ENCODE results near the gene RAET1E.
A peak's percentile ranks its signal among the peaks of the same experiment; 100 is the strongest.
"Not testable (repeated sequence)": the region's sequence is repeated elsewhere in the genome, so short reads cannot be mapped to it uniquely, and the experiment has no call there.

Gene RAET1E

DNA sequence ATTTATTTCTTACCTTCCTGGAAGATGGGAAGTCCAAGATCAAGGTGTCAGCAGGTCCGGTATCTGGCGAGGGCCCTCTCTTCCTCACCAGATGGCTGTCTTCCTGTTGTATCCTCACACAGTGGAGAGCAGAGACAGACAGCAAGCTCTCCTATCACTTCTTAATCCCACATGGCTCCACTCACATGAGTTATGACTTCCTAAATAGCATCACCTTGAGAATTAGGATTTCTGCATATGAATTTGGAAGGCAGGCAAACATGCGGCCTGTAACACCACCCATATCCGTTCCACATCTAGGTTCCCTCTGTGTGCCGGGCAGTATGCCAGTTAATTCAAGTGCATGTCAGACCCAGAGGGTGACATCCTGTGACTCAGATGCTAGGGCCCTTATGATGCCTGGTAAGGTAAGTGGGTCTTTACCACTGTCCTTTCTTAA, 2.1 kb downstream of the RAET1E start:
- H3K4me3 ChIP-seq (ENCODE audit: control insufficient read depth, low read depth, low read length), result no peak overlapping the region
- DNase-seq (ENCODE audit: low read depth), result peak; percentile 80
- TF ChIP-seq, protein P1, sequence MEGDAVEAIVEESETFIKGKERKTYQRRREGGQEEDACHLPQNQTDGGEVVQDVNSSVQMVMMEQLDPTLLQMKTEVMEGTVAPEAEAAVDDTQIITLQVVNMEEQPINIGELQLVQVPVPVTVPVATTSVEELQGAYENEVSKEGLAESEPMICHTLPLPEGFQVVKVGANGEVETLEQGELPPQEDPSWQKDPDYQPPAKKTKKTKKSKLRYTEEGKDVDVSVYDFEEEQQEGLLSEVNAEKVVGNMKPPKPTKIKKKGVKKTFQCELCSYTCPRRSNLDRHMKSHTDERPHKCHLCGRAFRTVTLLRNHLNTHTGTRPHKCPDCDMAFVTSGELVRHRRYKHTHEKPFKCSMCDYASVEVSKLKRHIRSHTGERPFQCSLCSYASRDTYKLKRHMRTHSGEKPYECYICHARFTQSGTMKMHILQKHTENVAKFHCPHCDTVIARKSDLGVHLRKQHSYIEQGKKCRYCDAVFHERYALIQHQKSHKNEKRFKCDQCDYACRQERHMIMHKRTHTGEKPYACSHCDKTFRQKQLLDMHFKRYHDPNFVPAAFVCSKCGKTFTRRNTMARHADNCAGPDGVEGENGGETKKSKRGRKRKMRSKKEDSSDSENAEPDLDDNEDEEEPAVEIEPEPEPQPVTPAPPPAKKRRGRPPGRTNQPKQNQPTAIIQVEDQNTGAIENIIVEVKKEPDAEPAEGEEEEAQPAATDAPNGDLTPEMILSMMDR (conservative IDR thresholded peaks at IDR 0.05; ENCODE audit: control insufficient read depth, insufficient read depth, low read depth, low read length), result no peak

DNA sequence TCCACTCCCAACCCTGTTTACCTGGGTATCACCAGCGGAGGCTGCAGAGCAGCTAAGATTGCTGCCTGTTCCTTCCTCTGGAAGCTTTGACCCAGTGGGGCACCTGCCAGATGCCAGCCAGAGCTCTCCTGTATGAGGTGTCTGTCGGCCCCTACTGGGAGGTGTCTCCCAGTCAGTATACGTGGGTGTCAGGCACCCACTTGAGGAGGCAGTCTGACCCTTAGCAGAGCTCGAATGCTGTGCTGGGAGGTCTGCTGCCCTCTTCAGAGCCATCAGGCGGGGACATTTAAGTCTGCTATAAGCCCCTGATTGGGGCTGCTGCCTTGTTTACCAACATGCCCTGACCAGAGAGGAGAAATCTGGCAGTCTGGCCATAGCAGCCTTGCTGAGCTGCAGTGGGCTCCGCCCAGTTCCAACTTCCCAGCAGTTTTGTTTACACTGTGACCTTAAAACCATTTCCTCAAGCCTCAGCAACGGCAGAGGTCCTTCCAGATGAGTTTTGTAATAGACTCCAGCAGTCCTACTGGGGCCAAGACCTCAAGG, 2.8 kb downstream of the RAET1E start:
- TF ChIP-seq, protein P1 (conservative IDR thresholded peaks at IDR 0.05; ENCODE audit: control insufficient read depth, insufficient read depth, low read depth, low read length), result no peak
- H3K4me3 ChIP-seq (ENCODE audit: control insufficient read depth, low read depth, low read length), result no peak overlapping the region
- peak; percentile 89 for DNase-seq (ENCODE audit: low read depth)

DNA sequence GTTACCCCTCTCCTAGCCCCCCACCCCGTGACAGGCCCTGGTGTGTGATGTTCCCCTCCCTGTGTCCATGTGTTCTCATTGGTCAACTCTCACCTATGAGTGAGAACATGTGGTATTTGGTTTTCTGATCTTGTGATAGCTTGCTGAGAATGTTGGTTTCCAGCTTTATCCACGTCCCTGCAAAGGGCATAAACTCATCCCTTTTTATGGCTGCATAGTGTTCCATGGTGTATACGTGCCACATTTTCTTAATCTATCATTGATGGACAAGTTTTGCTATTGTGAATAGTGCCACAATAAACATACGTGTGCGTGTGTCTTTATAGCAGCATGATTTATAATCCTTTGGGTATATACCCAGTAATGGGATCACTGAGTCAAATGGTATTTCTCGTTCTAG, 6.0 kb downstream of the RAET1E start:
- DNase-seq (ENCODE audit: low read depth); H3K4me3 ChIP-seq (ENCODE audit: control insufficient read depth, low read depth, low read length): not testable (repeated sequence)

DNA sequence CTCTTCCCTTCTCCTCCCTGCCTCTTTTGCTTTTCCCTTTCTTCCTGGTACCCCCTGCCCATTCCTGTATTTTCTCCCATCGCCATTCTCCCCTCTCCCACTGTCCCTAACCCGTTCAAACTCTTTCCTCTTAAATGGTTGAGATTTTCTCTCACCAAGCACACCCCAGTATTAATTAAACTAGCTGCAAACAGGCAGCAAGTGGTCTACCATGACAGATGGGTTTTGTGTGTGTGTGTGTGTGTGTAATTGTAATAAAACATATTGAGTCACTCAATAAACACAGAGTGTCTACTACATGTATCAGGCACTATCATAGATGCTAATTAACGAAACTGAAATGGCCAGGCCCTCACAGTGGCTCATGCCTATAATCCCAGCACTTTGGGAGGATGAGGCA, 6.7 kb downstream of the RAET1E start:
- no peak for DNase-seq (ENCODE audit: low read depth)
- TF ChIP-seq, protein P1 (conservative IDR thresholded peaks at IDR 0.05; ENCODE audit: control insufficient read depth, insufficient read depth, low read depth, low read length), result no peak
- H3K4me3 ChIP-seq (ENCODE audit: control insufficient read depth, low read depth, low read length), result no peak overlapping the region

DNA sequence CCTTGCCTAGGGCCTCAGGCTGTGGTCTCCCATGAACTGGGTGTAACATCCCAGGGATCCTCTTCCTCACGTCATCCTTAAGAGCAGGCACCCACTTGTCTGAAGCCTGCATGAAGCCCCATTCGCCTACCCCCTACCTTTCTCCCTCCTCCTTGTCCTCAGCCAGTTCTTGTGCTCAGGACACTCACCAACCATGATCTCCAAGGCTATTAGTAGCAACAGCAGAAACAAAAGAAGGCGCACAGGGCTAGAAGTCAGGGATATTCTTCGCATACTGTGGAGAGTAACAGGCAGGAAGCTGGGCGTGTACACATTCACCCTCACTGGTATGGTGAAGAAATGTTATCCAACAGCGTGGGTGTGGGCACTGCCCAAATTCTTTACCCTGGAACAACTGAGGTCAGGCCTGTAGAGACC, 7.3 kb downstream of the RAET1E start:
- H3K4me3 ChIP-seq (ENCODE audit: control insufficient read depth, low read depth, low read length), result no peak overlapping the region
- TF ChIP-seq, protein P1 (conservative IDR thresholded peaks at IDR 0.05; ENCODE audit: control insufficient read depth, insufficient read depth, low read depth, low read length), result no peak
- no peak for DNase-seq (ENCODE audit: low read depth)

DNA sequence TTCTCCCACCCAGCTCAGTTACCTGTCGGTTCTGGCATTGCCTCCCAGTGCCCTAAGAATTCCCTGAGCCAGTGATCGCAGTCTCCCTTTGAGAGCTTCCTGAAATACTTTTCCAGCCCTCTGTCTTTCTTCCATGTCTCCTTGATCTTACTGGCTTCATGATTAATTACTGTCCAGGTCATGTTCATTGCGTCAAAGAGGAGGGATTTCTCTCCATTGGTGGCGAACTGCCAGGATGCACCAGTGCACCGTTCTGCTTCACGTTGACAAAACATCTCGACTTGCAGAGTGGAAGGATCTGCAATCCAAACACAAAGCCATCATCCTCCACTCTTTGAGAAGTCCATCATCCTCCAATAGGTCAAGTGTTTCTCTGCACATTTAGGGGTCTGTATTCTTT, 8.6 kb downstream of the RAET1E start:
- no peak overlapping the region for H3K4me3 ChIP-seq (ENCODE audit: control insufficient read depth, low read depth, low read length)
- DNase-seq (ENCODE audit: low read depth), result peak; percentile 40
- TF ChIP-seq, protein P1 (conservative IDR thresholded peaks at IDR 0.05; ENCODE audit: control insufficient read depth, insufficient read depth, low read depth, low read length), result no peak

DNA sequence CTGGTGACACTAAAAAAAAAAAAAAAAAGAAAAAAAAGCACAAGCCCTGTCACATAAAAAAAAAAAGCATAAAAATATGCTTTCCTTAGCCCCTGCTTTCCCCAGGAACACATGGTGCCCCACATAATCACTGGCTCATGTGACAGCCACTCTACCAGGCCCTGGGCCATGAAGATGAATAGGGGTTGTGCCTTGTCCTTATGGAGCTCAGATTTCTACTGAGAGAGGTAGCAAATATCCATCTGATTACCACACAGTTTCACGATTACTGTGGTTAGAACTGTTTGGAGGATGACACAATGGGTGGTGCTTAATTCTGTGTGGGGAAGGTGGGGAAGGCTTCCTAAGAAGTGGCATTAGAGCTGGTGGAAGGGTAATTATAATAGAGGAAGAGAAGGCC, 9.3 kb downstream of the RAET1E start:
- DNase-seq (ENCODE audit: low read depth), result peak; percentile 67
- TF ChIP-seq, protein P1 (conservative IDR thresholded peaks at IDR 0.05; ENCODE audit: control insufficient read depth, insufficient read depth, low read depth, low read length), result no peak

More for the DNA sequence above, 9.3 kb downstream of the RAET1E start:
- no peak overlapping the region for H3K4me3 ChIP-seq (ENCODE audit: control insufficient read depth, low read depth, low read length)

Measured in fibroblast of mammary gland (primary cell).